Testis (tissue), 2 donors: Measurements from ENCODE around the gene CCP110.

ENCODE experiments used
- POLR2A ChIP-seq: fragments of 450-650 bp; IDR thresholded peaks from one replicate; pipeline ENCODE4 v1.6.1; 2017; ENCODE audit warnings: antibody characterized with exemption, mild to moderate bottlenecking, moderate library complexity
- TF ChIP-seq, protein P1 (sequence below), 3 experiments: fragments of 450-650 bp in 2 of 3; fragments of 200-600 bp in 1 of 3; sonication (generic) in 1 of 3; IDR thresholded peaks; one replicate each; pipeline ENCODE4 v1.5.1; 2016 to 2019; ENCODE audit warnings: antibody characterized with exemption in 3 of 3, mild to moderate bottlenecking in 2 of 3, moderate library complexity in 1 of 3

DNA sequence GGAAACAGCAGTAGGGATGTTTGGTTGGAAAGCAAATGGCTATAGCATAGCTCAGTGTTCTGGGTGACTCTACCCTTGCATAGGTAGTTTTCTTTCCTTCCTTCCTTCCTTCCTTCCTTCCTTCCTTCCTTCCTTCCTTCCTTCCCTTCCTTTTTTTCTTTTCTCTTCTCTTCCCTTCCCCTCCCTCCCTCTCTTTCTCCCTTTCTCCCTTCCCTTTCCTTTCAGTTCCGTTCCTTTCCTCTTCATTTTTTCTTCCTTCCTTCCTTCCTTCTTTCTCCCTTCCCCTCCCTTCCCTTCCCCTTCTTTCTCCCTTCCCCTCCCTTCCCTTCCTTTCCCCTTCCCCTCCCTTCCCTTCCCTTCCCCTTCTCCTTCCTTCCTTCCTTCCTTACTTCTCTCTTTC, 33.1 kb upstream of the CCP110 start:
- TF ChIP-seq, protein P1, sequence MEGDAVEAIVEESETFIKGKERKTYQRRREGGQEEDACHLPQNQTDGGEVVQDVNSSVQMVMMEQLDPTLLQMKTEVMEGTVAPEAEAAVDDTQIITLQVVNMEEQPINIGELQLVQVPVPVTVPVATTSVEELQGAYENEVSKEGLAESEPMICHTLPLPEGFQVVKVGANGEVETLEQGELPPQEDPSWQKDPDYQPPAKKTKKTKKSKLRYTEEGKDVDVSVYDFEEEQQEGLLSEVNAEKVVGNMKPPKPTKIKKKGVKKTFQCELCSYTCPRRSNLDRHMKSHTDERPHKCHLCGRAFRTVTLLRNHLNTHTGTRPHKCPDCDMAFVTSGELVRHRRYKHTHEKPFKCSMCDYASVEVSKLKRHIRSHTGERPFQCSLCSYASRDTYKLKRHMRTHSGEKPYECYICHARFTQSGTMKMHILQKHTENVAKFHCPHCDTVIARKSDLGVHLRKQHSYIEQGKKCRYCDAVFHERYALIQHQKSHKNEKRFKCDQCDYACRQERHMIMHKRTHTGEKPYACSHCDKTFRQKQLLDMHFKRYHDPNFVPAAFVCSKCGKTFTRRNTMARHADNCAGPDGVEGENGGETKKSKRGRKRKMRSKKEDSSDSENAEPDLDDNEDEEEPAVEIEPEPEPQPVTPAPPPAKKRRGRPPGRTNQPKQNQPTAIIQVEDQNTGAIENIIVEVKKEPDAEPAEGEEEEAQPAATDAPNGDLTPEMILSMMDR (IDR thresholded peaks at IDR 0.05), result no peak
- no peak for TF ChIP-seq POLR2A
